HepG2 (cell line): Measurements from ENCODE around the gene TOB2. TPM values are rescaled to one million over a fixed set of nuclear protein-coding genes. Genes with fewer than 3 reads are reported as not detected.

Experiments used
- GATA4 ChIP-seq: sonication (generic); IDR thresholded peaks from 2 replicates; pipeline ENCODE4 v1.6.1; 2016; ENCODE audit warnings: antibody characterized with exemption, low read depth, borderline replicate concordance
- GFI1 ChIP-seq: sonication (generic); formaldehyde crosslinking; IDR thresholded peaks from 2 replicates; pipeline ENCODE4 v1.5.0; 2020; ENCODE audit warnings: missing genetic modification reagents, mild to moderate bottlenecking, borderline replicate concordance
- HDAC2 ChIP-seq: sonication (generic); formaldehyde crosslinking; IDR thresholded peaks from 2 replicates; pipeline ENCODE4 v1.4.0; 2020; ENCODE audit warnings: missing genetic modification reagents
- HNF4G ChIP-seq, 2 experiments: sonication (generic) in 1 of 2; formaldehyde crosslinking in 1 of 2; IDR thresholded peaks; 2 replicates each; pipeline versions ENCODE4 v1.4.0 to v1.6.1; 2011 to 2020; ENCODE audit warnings: borderline replicate concordance in 2 of 2, low read depth in 2 of 2, mild to moderate bottlenecking in 2 of 2, low read length in 1 of 2, missing genetic modification reagents in 1 of 2, moderate library complexity in 1 of 2
- KDM2A ChIP-seq: sonication (generic); formaldehyde crosslinking; IDR thresholded peaks from 2 replicates; pipeline ENCODE4 v1.4.0; 2020; ENCODE audit warnings: low read depth, missing genetic modification reagents, borderline replicate concordance
- MIER2 ChIP-seq: IDR thresholded peaks from 2 replicates; pipeline ENCODE4 v1.6.1; 2016; ENCODE audit warnings: missing biosample characterization, missing genetic modification reagents
- NR2F2 ChIP-seq: IDR thresholded peaks from 2 replicates; pipeline ENCODE4 v1.6.1; 2012; ENCODE audit warnings: low read depth, inconsistent platforms, borderline replicate concordance
- SMAD3 ChIP-seq: sonication (generic); formaldehyde crosslinking; IDR thresholded peaks from 2 replicates; pipeline ENCODE4 v1.4.0; 2020; ENCODE audit warnings: missing genetic modification reagents
- ZBTB20 ChIP-seq: sonication (generic); formaldehyde crosslinking; IDR thresholded peaks from 2 replicates; pipeline ENCODE4 v1.8.1; 2023; ENCODE audit warnings: missing genetic modification reagents, low read depth, mild to moderate bottlenecking, borderline replicate concordance
- ZBTB4 ChIP-seq: sonication (generic); formaldehyde crosslinking; IDR thresholded peaks from 2 replicates; pipeline ENCODE4 v1.4.0; 2020; ENCODE audit warnings: missing genetic modification reagents, mild to moderate bottlenecking, borderline replicate concordance
- ZKSCAN8 ChIP-seq: IDR thresholded peaks from 2 replicates; pipeline ENCODE4 v1.6.1; 2016; ENCODE audit warnings: borderline replicate concordance, missing genetic modification reagents, missing compliant biosample characterization
- ZNF275 ChIP-seq: sonication (generic); formaldehyde crosslinking; IDR thresholded peaks from 2 replicates; pipeline ENCODE4 v1.8.0; 2022; ENCODE audit warnings: missing genetic modification reagents, mild to moderate bottlenecking, inconsistent platforms, borderline replicate concordance
- polyA plus RNA-seq, 8 experiments: library from polyadenylated mRNA; depleted of rRNA in 3 of 8; stranded (reverse) in 7 of 8; unstranded in 1 of 8; fragments of >200 nt; fragmentation: Illumina TruSeq in 4 of 8; extraction: Trizol in 4 of 8; gene quantifications; 2 replicates each; pipeline versions ENCODE4 v1.2.1 to v1.2.3, GENCODE V29; 2011 to 2016; ENCODE audit warnings: low read depth in 4 of 8, missing spikeins in 1 of 8, mixed read lengths in 1 of 8; ENCODE audit not compliant: insufficient read depth in 1 of 8
- total RNA-seq, 5 experiments: library from RNA; depleted of rRNA; stranded (reverse); fragments of >200 nt; fragmentation: Illumina TruSeq; extraction: Trizol; gene quantifications; 2 replicates each; pipeline ENCODE4 v1.2.3, GENCODE V29; 2016; ENCODE audit warnings: low read depth in 1 of 5
- TF ChIP-seq, protein P1 (sequence below), 2 experiments: fragments of 450-650 bp in 1 of 2; sonication (generic) in 1 of 2; formaldehyde crosslinking in 1 of 2; IDR thresholded peaks; 2 replicates each; pipeline versions ENCODE4 v1.6.1 to v1.8.0; 2016 to 2022; ENCODE audit warnings: antibody characterized with exemption in 1 of 2, mild to moderate bottlenecking in 1 of 2, missing genetic modification reagents in 1 of 2

Gene TOB2
- total and polyA plus RNA-seq, 2 of the 13 experiments (the other 11 are each of a cell fraction or from before 2014, with no cell fraction given) = 12.2 to 13.7 TPM

DNA sequence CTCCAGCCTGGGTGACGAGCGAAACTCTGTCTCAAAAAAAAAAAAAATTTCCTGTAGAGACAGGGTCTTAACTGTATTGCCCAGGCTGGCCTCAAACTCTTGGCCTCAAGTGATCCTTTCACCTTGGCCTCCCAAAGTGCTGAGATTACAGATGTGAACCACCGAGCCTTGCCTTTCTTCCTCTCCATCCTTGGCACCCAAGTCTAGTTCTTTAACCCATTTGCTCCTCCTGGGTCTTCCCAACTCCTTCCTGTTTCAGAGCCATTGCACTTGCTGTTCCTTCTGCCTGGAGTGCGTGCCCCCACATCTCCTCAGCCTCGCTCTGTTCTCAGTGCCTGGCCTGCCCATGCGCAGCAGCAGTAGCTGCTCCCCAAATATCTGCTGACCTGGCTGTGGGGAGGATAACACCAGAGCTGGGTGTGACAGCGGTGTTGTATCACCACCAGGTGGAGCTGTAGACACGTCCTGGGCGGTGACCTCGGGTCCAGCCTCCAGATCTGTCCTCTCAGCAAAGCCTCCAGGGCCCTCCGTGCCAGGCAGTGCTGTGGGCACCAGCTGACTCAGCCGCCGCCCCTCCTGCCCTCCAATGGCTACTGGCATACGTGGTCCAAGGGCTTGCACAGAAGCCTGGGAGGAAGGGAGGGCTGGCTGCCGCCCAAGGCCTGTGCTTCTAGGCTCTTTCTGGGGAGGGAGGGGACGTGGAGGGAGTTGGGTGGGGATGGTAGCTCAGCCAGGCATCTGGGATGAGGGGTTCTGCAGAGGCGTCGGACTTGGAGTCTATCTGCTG lies 42.9 kb downstream of the TOB2 start (continued):
- TF ChIP-seq SMAD3 (CRISPR knock-in tag) = 0 out of 2 replicates have a peak, but pooled peaks have one; percentile 64
- TF ChIP-seq ZBTB4 (CRISPR knock-in tag) = no peak
- no peak for TF ChIP-seq ZNF275 (CRISPR knock-in tag)
- TF ChIP-seq KDM2A = peak; percentile 90
- peak; percentile 21; the same call in 1 of the 2 replicates for TF ChIP-seq NR2F2
- peak; percentile 5; the same call in 1 of the 2 replicates for TF ChIP-seq HNF4G (IDR thresholded peaks at IDR 0.05; ENCODE audit: borderline replicate concordance, low read depth, low read length)
- no peak for TF ChIP-seq HNF4G (CRISPR knock-in tag; IDR thresholded peaks at IDR 0.05; ENCODE audit: borderline replicate concordance, low read depth)
- TF ChIP-seq ZKSCAN8 (CRISPR knock-in tag) = 0 out of 2 replicates have a peak, but pooled peaks have one; percentile 41
- TF ChIP-seq HDAC2 = peak; percentile 62; the same call in 1 of the 2 replicates
- 0 out of 2 replicates have a peak, but pooled peaks have one; percentile 20 for TF ChIP-seq GFI1 (CRISPR knock-in tag)
- TF ChIP-seq GATA4 = no peak
- 0 out of 2 replicates have a peak, but pooled peaks have one; percentile 68 for TF ChIP-seq ZBTB20
- TF ChIP-seq, protein P1, sequence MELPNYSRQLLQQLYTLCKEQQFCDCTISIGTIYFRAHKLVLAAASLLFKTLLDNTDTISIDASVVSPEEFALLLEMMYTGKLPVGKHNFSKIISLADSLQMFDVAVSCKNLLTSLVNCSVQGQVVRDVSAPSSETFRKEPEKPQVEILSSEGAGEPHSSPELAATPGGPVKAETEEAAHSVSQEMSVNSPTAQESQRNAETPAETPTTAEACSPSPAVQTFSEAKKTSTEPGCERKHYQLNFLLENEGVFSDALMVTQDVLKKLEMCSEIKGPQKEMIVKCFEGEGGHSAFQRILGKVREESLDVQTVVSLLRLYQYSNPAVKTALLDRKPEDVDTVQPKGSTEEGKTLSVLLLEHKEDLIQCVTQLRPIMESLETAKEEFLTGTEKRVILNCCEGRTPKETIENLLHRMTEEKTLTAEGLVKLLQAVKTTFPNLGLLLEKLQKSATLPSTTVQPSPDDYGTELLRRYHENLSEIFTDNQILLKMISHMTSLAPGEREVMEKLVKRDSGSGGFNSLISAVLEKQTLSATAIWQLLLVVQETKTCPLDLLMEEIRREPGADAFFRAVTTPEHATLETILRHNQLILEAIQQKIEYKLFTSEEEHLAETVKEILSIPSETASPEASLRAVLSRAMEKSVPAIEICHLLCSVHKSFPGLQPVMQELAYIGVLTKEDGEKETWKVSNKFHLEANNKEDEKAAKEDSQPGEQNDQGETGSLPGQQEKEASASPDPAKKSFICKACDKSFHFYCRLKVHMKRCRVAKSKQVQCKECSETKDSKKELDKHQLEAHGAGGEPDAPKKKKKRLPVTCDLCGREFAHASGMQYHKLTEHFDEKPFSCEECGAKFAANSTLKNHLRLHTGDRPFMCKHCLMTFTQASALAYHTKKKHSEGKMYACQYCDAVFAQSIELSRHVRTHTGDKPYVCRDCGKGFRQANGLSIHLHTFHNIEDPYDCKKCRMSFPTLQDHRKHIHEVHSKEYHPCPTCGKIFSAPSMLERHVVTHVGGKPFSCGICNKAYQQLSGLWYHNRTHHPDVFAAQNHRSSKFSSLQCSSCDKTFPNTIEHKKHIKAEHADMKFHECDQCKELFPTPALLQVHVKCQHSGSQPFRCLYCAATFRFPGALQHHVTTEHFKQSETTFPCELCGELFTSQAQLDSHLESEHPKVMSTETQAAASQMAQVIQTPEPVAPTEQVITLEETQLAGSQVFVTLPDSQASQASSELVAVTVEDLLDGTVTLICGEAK (IDR thresholded peaks at IDR 0.05) = no peak
- TF ChIP-seq, protein P1 (CRISPR knock-in tag; IDR thresholded peaks at IDR 0.05) = no peak
- no peak for TF ChIP-seq MIER2 (CRISPR knock-in tag)
